ENCODE measurements around the gene PDE6B.

DNA sequence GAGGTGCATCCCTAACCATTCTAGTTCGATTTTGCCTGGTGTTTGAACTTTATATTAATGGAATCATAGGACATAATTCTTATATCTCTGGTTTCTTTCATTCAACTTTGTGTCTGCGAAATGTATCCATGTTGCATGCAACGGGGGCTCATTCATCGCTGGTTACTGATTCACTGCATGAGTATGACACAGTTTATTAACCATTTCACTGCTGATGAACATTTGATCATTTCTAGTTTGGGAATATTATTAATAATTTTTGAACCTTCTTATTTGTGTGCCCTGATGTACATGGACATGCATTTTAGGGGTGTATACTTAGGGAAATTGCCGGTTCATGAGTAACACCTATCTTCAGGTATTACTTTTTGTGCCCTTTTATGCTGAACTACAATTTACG, 44.2 kb upstream of the PDE6B start:
- TF ChIP-seq POLR2A (IDR thresholded peaks at IDR 0.05) (no peak), CTCF (IDR thresholded peaks at IDR 0.05 in 4 of 5, conservative IDR thresholded peaks at IDR 0.05 in 1 of 5) (no peak)

Data from gastrocnemius medialis (tissue), 4 donors.